ENCODE measurements around the gene EVI5L.
"Not testable (repeated sequence)": the region's sequence is repeated elsewhere in the genome, so short reads cannot be mapped to it uniquely, and the experiment has no call there.

Gene EVI5L

GRCh38 chr19:7888145-7888825 lies 58.3 kb downstream of the EVI5L start, which contains the start of gene LRRC8E:
LRRC8E (plus strand) TSS chr19:7888510; CDS start chr19:7895604, 7,094 bp downstream.
- no peak for FAIRE-seq
- no peak for DNase-seq (ENCODE audit: extremely low spot score, insufficient read length, low read depth)

GRCh38 chr19:7888826-7889217 lies 58.8 kb downstream of the EVI5L start:
- FAIRE-seq, result no peak
- no peak for DNase-seq (ENCODE audit: extremely low spot score, insufficient read length, low read depth)

- not testable (repeated sequence) for FAIRE-seq; DNase-seq (ENCODE audit: extremely low spot score, insufficient read length, low read depth)
Measured at GRCh38 chr19:7893362-7894101, 63.5 kb downstream of the EVI5L start.

GRCh38 chr19:7894612-7895309 lies 64.7 kb downstream of the EVI5L start:
- FAIRE-seq (no peak), DNase-seq (ENCODE audit: extremely low spot score, insufficient read length, low read depth) (no peak)

- FAIRE-seq, result no peak
- no peak for DNase-seq (ENCODE audit: extremely low spot score, insufficient read length, low read depth)
Measured at GRCh38 chr19:7895565-7895964, 65.5 kb downstream of the EVI5L start.

- no peak for FAIRE-seq
- no peak for DNase-seq (ENCODE audit: extremely low spot score, insufficient read length, low read depth)
Measured at GRCh38 chr19:7897292-7897691, 67.3 kb downstream of the EVI5L start.

- DNase-seq (ENCODE audit: extremely low spot score, insufficient read length, low read depth), result no peak
- FAIRE-seq, result no peak
Measured at GRCh38 chr19:7898967-7899366, 68.9 kb downstream of the EVI5L start.

GRCh38 chr19:7899751-7900378 lies 69.8 kb downstream of the EVI5L start:
- DNase-seq (ENCODE audit: extremely low spot score, insufficient read length, low read depth) (no peak), FAIRE-seq (no peak)

GRCh38 chr19:7900401-7900870 lies 70.4 kb downstream of the EVI5L start:
- DNase-seq (ENCODE audit: extremely low spot score, insufficient read length, low read depth) (no peak), FAIRE-seq (no peak)

GRCh38 chr19:7900931-7901330 lies 70.9 kb downstream of the EVI5L start:
- FAIRE-seq (no peak), DNase-seq (ENCODE audit: extremely low spot score, insufficient read length, low read depth) (no peak)

GRCh38 chr19:7901337-7901736 lies 71.3 kb downstream of the EVI5L start:
- no peak for FAIRE-seq
- DNase-seq (ENCODE audit: extremely low spot score, insufficient read length, low read depth), result no peak

GRCh38 chr19:7902796-7903243 lies 72.8 kb downstream of the EVI5L start:
- FAIRE-seq, result no peak

GRCh38 chr19:7903244-7904073 lies 73.4 kb downstream of the EVI5L start, which contains the start of gene MAP2K7:
MAP2K7 (plus strand) TSS chr19:7903877; CDS start chr19:7903945, 68 bp downstream.
- DNase-seq (ENCODE audit: extremely low spot score, insufficient read length, low read depth) (peak; percentile 99), FAIRE-seq (peak; percentile 100)

More at GRCh38 chr19:7902796-7903243, 72.8 kb downstream of the EVI5L start:
- no peak for DNase-seq (ENCODE audit: extremely low spot score, insufficient read length, low read depth)

- DNase-seq (ENCODE audit: extremely low spot score, insufficient read length, low read depth), result peak; percentile 47
- no peak for FAIRE-seq
Measured at GRCh38 chr19:7904074-7905020, 74.3 kb downstream of the EVI5L start.

GRCh38 chr19:7905268-7905667 lies 75.2 kb downstream of the EVI5L start:
- DNase-seq (ENCODE audit: extremely low spot score, insufficient read length, low read depth) (no peak), FAIRE-seq (no peak)

- DNase-seq (ENCODE audit: extremely low spot score, insufficient read length, low read depth) (no peak), FAIRE-seq (no peak)
Measured at GRCh38 chr19:7905859-7906258, 75.8 kb downstream of the EVI5L start.

GRCh38 chr19:7907122-7907521 lies 77.1 kb downstream of the EVI5L start:
- no peak for DNase-seq (ENCODE audit: extremely low spot score, insufficient read length, low read depth)

GRCh38 chr19:7907544-7907943 lies 77.5 kb downstream of the EVI5L start:
- FAIRE-seq, result no peak

More at GRCh38 chr19:7907122-7907521, 77.1 kb downstream of the EVI5L start:
- no peak for FAIRE-seq

More at GRCh38 chr19:7907544-7907943, 77.5 kb downstream of the EVI5L start:
- DNase-seq (ENCODE audit: extremely low spot score, insufficient read length, low read depth), result no peak

All from GM18507 (cell line).